Measurements from ENCODE around the gene EIF5B. TPM values are rescaled to one million over a fixed set of nuclear protein-coding genes. Genes with fewer than 3 reads are reported as not detected.

The EIF5B gene
- total and polyA plus RNA-seq, 2 of the 4 experiments (the other 2 are of a cell fraction) = 19.7 to 21.8 TPM

DNA sequence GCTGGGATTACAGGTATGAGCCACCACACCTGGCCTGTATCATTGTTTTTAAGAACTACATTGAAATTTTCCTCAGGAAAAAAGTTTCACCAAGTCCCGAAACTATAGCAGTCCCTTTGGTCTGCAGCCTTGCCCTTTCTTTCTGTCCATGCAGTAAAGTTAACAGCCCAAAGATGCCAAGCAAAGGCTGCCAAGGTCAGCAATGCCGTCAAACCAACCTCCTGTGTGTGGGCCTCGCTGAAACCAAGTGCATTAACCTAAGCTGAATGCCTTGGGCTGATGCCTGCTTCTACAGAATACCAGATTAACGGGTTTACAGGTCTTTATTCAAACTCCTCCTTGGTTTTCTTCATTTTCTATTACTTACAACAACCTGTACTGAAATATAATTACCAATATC lies 73.1 kb downstream of the EIF5B start:
- H2AK9ac ChIP-seq (replicated peaks; ENCODE audit: low read depth, low read length, poor library complexity) = no peak overlapping the region
- intact Hi-C loops (cut with micrococcal nuclease) = no loop called here
- H2BK15ac ChIP-seq (ENCODE audit: low read depth, low read length) = no peak overlapping the region
- H3K4me2 ChIP-seq (ENCODE audit: low read depth, low read length) = no peak overlapping the region
- H3K23ac ChIP-seq (ENCODE audit: low read depth, low read length) = no peak overlapping the region
- no peak overlapping the region for H2BK20ac ChIP-seq (ENCODE audit: low read depth, low read length)
- H3K14ac ChIP-seq (replicated peaks; ENCODE audit: low read depth, low read length) = no peak overlapping the region
- no peaks in the 10 kb centered on the region for H3K4me1 ChIP-seq (ENCODE audit: control insufficient read depth, insufficient read depth, low read length)
- H3K27ac ChIP-seq (ENCODE audit: insufficient read depth, low read length) = no peak overlapping the region
- in situ Hi-C loops (cut with MboI; ENCODE audit: low sequenced_read_pairs) = no loop called here
- H3K4me3 ChIP-seq (ENCODE audit: insufficient read depth, low read depth, low read length) = no peak overlapping the region
- no peak overlapping the region for H4K91ac ChIP-seq (ENCODE audit: insufficient read depth, low read depth, low read length)
- H2AFZ ChIP-seq (replicated peaks; ENCODE audit: low read length, poor library complexity) = no peak overlapping the region
- H3K18ac ChIP-seq (ENCODE audit: low read depth, low read length) = no peak overlapping the region
- BruUV-seq (replicated peaks) = no TSS peak
- H4K8ac ChIP-seq (ENCODE audit: low read depth in 2 of 2, low read length in 2 of 2) = no peak overlapping the region
- H3K56ac ChIP-seq (ENCODE audit: extremely low read depth, insufficient read depth, low read length) = no peak overlapping the region
- POLR2A ChIA-PET (ENCODE audit: unreplicated experiment) = no interaction called here
- no peak overlapping the region for H2BK120ac ChIP-seq (ENCODE audit: low read depth, low read length)
- no peak for TF ChIP-seq RFX5 (IDR thresholded peaks at IDR 0.05; ENCODE audit: low read depth, low read length)
- TF ChIP-seq, protein P1, sequence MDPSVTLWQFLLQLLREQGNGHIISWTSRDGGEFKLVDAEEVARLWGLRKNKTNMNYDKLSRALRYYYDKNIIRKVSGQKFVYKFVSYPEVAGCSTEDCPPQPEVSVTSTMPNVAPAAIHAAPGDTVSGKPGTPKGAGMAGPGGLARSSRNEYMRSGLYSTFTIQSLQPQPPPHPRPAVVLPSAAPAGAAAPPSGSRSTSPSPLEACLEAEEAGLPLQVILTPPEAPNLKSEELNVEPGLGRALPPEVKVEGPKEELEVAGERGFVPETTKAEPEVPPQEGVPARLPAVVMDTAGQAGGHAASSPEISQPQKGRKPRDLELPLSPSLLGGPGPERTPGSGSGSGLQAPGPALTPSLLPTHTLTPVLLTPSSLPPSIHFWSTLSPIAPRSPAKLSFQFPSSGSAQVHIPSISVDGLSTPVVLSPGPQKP (IDR thresholded peaks at IDR 0.05; ENCODE audit: borderline replicate concordance, low read depth, low read length) = no peak
- TF ChIP-seq SMC3 (IDR thresholded peaks at IDR 0.05; ENCODE audit: low read depth, low read length) = no peak
- TF ChIP-seq CHD1 (IDR thresholded peaks at IDR 0.05; ENCODE audit: low read depth, low read length) = no peak
- TF ChIP-seq RCOR1 (IDR thresholded peaks at IDR 0.05; ENCODE audit: insufficient replicate concordance, low read length) = no peak
- TF ChIP-seq, protein P2, sequence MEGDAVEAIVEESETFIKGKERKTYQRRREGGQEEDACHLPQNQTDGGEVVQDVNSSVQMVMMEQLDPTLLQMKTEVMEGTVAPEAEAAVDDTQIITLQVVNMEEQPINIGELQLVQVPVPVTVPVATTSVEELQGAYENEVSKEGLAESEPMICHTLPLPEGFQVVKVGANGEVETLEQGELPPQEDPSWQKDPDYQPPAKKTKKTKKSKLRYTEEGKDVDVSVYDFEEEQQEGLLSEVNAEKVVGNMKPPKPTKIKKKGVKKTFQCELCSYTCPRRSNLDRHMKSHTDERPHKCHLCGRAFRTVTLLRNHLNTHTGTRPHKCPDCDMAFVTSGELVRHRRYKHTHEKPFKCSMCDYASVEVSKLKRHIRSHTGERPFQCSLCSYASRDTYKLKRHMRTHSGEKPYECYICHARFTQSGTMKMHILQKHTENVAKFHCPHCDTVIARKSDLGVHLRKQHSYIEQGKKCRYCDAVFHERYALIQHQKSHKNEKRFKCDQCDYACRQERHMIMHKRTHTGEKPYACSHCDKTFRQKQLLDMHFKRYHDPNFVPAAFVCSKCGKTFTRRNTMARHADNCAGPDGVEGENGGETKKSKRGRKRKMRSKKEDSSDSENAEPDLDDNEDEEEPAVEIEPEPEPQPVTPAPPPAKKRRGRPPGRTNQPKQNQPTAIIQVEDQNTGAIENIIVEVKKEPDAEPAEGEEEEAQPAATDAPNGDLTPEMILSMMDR (conservative IDR thresholded peaks at IDR 0.05; ENCODE audit: low read depth, low read length) = no peak
- no peak for TF ChIP-seq RAD21 (IDR thresholded peaks at IDR 0.05; ENCODE audit: low read length)
- no peak for TF ChIP-seq NFE2L2 (IDR thresholded peaks at IDR 0.05; ENCODE audit: low read depth, low read length)
- TF ChIP-seq CEBPB (IDR thresholded peaks at IDR 0.05; ENCODE audit: low read depth, low read length) = no peak
- no peak for TF ChIP-seq MAFK (IDR thresholded peaks at IDR 0.05; ENCODE audit: low read depth, low read length)
- TF ChIP-seq MXI1 (IDR thresholded peaks at IDR 0.05; ENCODE audit: borderline replicate concordance, low read depth, low read length) = no peak
- TF ChIP-seq POLR2A (IDR thresholded peaks at IDR 0.05; ENCODE audit: low read depth, low read length) = no peak
- TF ChIP-seq MAZ (IDR thresholded peaks at IDR 0.05; ENCODE audit: borderline replicate concordance, low read depth, low read length) = no peak
- TF ChIP-seq, protein P3, sequence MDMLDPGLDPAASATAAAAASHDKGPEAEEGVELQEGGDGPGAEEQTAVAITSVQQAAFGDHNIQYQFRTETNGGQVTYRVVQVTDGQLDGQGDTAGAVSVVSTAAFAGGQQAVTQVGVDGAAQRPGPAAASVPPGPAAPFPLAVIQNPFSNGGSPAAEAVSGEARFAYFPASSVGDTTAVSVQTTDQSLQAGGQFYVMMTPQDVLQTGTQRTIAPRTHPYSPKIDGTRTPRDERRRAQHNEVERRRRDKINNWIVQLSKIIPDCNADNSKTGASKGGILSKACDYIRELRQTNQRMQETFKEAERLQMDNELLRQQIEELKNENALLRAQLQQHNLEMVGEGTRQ (IDR thresholded peaks at IDR 0.05; ENCODE audit: low read depth, low read length) = no peak
- no peak for TF ChIP-seq BHLHE40 (IDR thresholded peaks at IDR 0.05; ENCODE audit: low read depth, low read length)
- TF ChIP-seq FOS (IDR thresholded peaks at IDR 0.05; ENCODE audit: low read depth, low read length) = no peak
- no peak overlapping the region for H2BK5ac ChIP-seq (ENCODE audit: low read depth, low read length, poor library complexity, severe bottlenecking)
- DNase-seq (no peak), ATAC-seq (ENCODE audit: low read depth) (no peak)
- no peak overlapping the region for H3K4ac ChIP-seq (ENCODE audit: low read depth, low read length)
- H3K36me3 ChIP-seq (ENCODE audit: control insufficient read depth, insufficient read depth, low read length) = peaks cover 21% of the 10 kb centered on the region
- no peaks in the 10 kb centered on the region; the same call in 1 of the 2 replicates for H3K9me1 ChIP-seq (ENCODE audit: insufficient read depth, low read length)
- H3K9me3 ChIP-seq (ENCODE audit: control insufficient read depth, insufficient read depth, low read length) = no peaks in the 10 kb centered on the region
- no peaks in the 10 kb centered on the region for H3K27me3 ChIP-seq (ENCODE audit: control insufficient read depth, insufficient read depth, low read length)
- H4K20me1 ChIP-seq (ENCODE audit: insufficient read depth, low read length) = no peaks in the 10 kb centered on the region
- no peak overlapping the region for H2AK5ac ChIP-seq (ENCODE audit: low read depth, low read length)
- no CpG with 5 or more reads among the region's 4 CpGs for WGBS, 2 experiments (ENCODE audit: extremely low coverage in 2 of 2, insufficient read length in 1 of 2)
- no peak overlapping the region for H3K9ac ChIP-seq (ENCODE audit: low read depth, low read length)
- CTCF ChIA-PET = no interaction called here
- no peak overlapping the region for H4K5ac ChIP-seq (ENCODE audit: low read depth, low read length)
- H3K79me1 ChIP-seq (ENCODE audit: low read depth in 1 of 2, low read length in 2 of 2) = peaks cover 0 to 6% of the 10 kb centered on the region in 2 experiments; a peak in 3 of 4 replicates
- dilution Hi-C loops (cut with HindIII; ENCODE audit: low sequenced_read_pairs, unreplicated experiment) = no loop called here
